Suprapubic skin (tissue), 4 donors: Measurements from ENCODE around the gene CWC27.

Experiments used
- CTCF ChIP-seq, 2 donors: fragments of 200-600 bp in 1 of 2; fragments of 450-650 bp in 1 of 2; sonication (generic) in 1 of 2; IDR thresholded peaks; one replicate each; pipeline ENCODE4 v1.5.1; 2016 to 2019; ENCODE audit warnings: antibody characterized with exemption in 2 of 2, mild to moderate bottlenecking in 1 of 2, moderate library complexity in 1 of 2
- EP300 ChIP-seq: sonication (generic); formaldehyde crosslinking; IDR thresholded peaks from one replicate; pipeline ENCODE4 v1.6.1; 2017; ENCODE audit warnings: antibody characterized with exemption
- POLR2A ChIP-seq, 2 donors: fragments of 450-650 bp; IDR thresholded peaks; one replicate each; pipeline ENCODE4 v1.6.1; 2017; ENCODE audit warnings: antibody characterized with exemption in 2 of 2, mild to moderate bottlenecking in 2 of 2, moderate library complexity in 2 of 2
- POLR2AphosphoS5 ChIP-seq, 3 donors: sonication (generic); formaldehyde crosslinking; IDR thresholded peaks; one replicate each; pipeline ENCODE4 v1.6.1; 2017; ENCODE audit warnings: antibody characterized with exemption in 3 of 3

- TF ChIP-seq CTCF (IDR thresholded peaks at IDR 0.05) = no peak
- no peak for TF ChIP-seq EP300
- no peak for TF ChIP-seq POLR2A (IDR thresholded peaks at IDR 0.05)
- TF ChIP-seq POLR2AphosphoS5 (IDR thresholded peaks at IDR 0.05) = no peak
These were observed 162.1 kb downstream of the CWC27 start for GRCh38 chr5:64930672-64931318.
